Activated B cell treated with CpG ODN at 0.5 μM for 24 hours (primary cell): Measurements from ENCODE around the gene LRBA. TPM values are rescaled to one million over a fixed set of nuclear protein-coding genes. Genes with fewer than 3 reads are reported as not detected.

Source experiments
- ATAC-seq: fragments of 200-7000 bp; cut with Tn5 transposase; one replicate; pipeline ENCODE4 v1.10.0; 2021; ENCODE audit warnings: low read depth, mild to moderate bottlenecking, moderate library complexity
- CTCF ChIA-PET: fragments of 350-600 bp; sonication (Branson Sonifier 250); formaldehyde crosslinking; loops from one replicate; lab custom pipeline; 2021; ENCODE audit warnings: antibody characterized with exemption; lab: Charles Lee
- POLR2A ChIA-PET: fragments of 350-600 bp; sonication (Branson Sonifier 250); formaldehyde crosslinking; loops from one replicate; lab custom pipeline; 2021; ENCODE audit warnings: antibody characterized with exemption; lab: Charles Lee
- DNase-seq: peaks from one replicate; pipeline ENCODE4 v3.0.0; 2022
- H3K27ac Mint-ChIP-seq: one replicate; pipeline ENCODE4 v1.8.0; 2020; ENCODE audit warnings: mixed read lengths
- H3K27me3 Mint-ChIP-seq: one replicate; pipeline ENCODE4 v1.8.0; 2021; ENCODE audit warnings: mixed read lengths
- H3K36me3 Mint-ChIP-seq: one replicate; pipeline ENCODE4 v1.8.0; 2021; ENCODE audit warnings: low read depth, mixed read lengths
- H3K4me1 Mint-ChIP-seq: one replicate; pipeline ENCODE4 v1.8.0; 2021; ENCODE audit warnings: mixed read lengths
- H3K4me3 Mint-ChIP-seq: one replicate; pipeline ENCODE4 v1.8.0; 2020; ENCODE audit warnings: mild to moderate bottlenecking, mixed read lengths
- H3K9me3 Mint-ChIP-seq: one replicate; pipeline ENCODE4 v1.8.0; 2020; ENCODE audit warnings: mixed read lengths
- intact Hi-C: fragments of 100-400 bp; cut with micrococcal nuclease; formaldehyde crosslinking; loops from one replicate; pipeline ENCODE4 v1.15.1; 2024
- total RNA-seq: library from RNA; stranded (reverse); gene quantifications from 2 replicates; pipeline ENCODE4 v1.2.3, GENCODE V29; 2022
- TF ChIP-seq, protein P1 (sequence below): fragments of 200-600 bp; IDR thresholded peaks from one replicate; pipeline ENCODE4 v1.8.0; 2022; ENCODE audit warnings: antibody characterized with exemption, mild to moderate bottlenecking

LRBA gene
- total RNA-seq, 1 donor from 2014 or later, result 66.5 TPM

DNA sequence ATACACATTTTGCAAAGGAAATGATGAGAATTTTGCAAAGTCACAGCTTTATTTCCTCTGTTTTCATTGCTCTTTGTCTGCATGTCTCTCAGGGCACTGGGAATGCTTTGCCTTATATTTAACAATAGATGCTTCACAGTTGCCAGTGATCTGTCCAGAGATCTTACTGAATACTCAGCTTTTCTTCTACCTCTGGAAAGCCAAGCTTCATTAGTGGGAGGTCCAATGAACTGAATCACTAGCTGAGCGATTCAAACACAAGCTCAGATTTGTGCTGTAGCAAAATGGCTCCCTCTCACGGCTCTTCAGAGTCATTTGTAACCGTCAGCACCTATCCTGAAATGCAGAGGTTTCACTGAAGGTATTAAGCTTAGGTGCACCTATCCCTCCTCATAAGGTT lies 797.9 kb downstream of the LRBA start:
- DNase-seq (no peak), ATAC-seq (no peak)
- Mint-ChIP-seq H3K27ac (no peak overlapping the region), H3K36me3 (no peaks in the 10 kb centered on the region), H3K9me3 (no peaks in the 10 kb centered on the region), H3K27me3 (no peaks in the 10 kb centered on the region), H3K4me3 (no peak overlapping the region), H3K4me1 (no peaks in the 10 kb centered on the region)
- CTCF ChIA-PET, result interaction anchor here (0.8 to 1.3 kb wide), 2 partner anchors 206 to 235 kb away, joined by 3 read pairs; no protein-coding TSS in a partner anchor
- TF ChIP-seq, protein P1, sequence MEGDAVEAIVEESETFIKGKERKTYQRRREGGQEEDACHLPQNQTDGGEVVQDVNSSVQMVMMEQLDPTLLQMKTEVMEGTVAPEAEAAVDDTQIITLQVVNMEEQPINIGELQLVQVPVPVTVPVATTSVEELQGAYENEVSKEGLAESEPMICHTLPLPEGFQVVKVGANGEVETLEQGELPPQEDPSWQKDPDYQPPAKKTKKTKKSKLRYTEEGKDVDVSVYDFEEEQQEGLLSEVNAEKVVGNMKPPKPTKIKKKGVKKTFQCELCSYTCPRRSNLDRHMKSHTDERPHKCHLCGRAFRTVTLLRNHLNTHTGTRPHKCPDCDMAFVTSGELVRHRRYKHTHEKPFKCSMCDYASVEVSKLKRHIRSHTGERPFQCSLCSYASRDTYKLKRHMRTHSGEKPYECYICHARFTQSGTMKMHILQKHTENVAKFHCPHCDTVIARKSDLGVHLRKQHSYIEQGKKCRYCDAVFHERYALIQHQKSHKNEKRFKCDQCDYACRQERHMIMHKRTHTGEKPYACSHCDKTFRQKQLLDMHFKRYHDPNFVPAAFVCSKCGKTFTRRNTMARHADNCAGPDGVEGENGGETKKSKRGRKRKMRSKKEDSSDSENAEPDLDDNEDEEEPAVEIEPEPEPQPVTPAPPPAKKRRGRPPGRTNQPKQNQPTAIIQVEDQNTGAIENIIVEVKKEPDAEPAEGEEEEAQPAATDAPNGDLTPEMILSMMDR, result no peak
- intact Hi-C loops, result no loop called here
- POLR2A ChIA-PET, result no interaction called here

- Mint-ChIP-seq H3K4me1 (no peaks in the 10 kb centered on the region), H3K9me3 (no peaks in the 10 kb centered on the region), H3K36me3 (no peaks in the 10 kb centered on the region), H3K27me3 (no peaks in the 10 kb centered on the region), H3K27ac (no peak overlapping the region), H3K4me3 (no peak overlapping the region)
- ChIA-PET CTCF (no interaction called here), POLR2A (no interaction called here)
- no peak for ATAC-seq
- TF ChIP-seq, protein P1, result no peak
- DNase-seq, result no peak
- intact Hi-C loops, result no loop called here
Measured at GRCh38 chr4:150216726-150217125, 798.4 kb downstream of the LRBA start.

DNA sequence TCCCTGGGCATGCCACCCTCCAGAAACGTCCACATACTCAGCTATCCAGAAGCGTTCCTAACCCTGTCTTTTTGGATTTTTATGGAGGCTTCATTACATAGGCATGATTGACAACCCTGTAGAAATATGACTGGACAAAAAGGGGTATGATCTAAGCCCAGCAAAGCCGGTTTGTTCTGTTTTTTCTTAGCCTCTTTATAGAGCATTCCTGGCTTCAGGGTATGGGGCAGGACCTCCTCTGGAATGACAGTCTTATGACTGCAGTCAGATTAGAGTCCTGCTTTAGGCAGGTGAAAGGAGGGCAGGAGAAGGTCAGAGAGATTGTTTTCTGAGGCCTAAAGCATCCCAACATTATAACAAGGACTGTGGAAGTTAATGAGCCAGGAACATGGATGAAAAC lies 799.5 kb downstream of the LRBA start:
- H3K4me1 Mint-ChIP-seq, result no peaks in the 10 kb centered on the region
- no peak overlapping the region for H3K4me3 Mint-ChIP-seq
- no peak overlapping the region for H3K27ac Mint-ChIP-seq
- POLR2A ChIA-PET, result no interaction called here
- H3K9me3 Mint-ChIP-seq, result no peaks in the 10 kb centered on the region
- TF ChIP-seq, protein P1, result no peak
- H3K36me3 Mint-ChIP-seq, result no peaks in the 10 kb centered on the region
- intact Hi-C loops, result no loop called here
- peaks cover 3% of the 10 kb centered on the region for H3K27me3 Mint-ChIP-seq
- CTCF ChIA-PET, result no interaction called here
- DNase-seq, result no peak
- ATAC-seq, result no peak

Other genes with a start within 250 kb of the LRBA start
- 3,089 and 3,656 TPM in 2 replicates for gene RPS3A, start 84.3 kb upstream of the LRBA start, total RNA-seq